Subcutaneous abdominal adipose tissue (tissue), 5 donors: ENCODE results near the gene DBH.
"Not testable (repeated sequence)": the region's sequence is repeated elsewhere in the genome, so short reads cannot be mapped to it uniquely, and the experiment has no call there.

Source experiments
- H3K27ac ChIP-seq: one replicate; pipeline ENCODE4 v1.7.0; 2013; ENCODE audit warnings: low read depth, mild to moderate bottlenecking, inconsistent platforms, low read length, moderate library complexity
- H3K27me3 ChIP-seq, 5 donors: one replicate each; pipeline ENCODE4 v1.7.0; 2013; ENCODE audit warnings: low read length in 5 of 5, inconsistent platforms in 1 of 5; ENCODE audit not compliant: control insufficient read depth in 5 of 5, insufficient read depth in 4 of 5
- H3K36me3 ChIP-seq, 5 donors: one replicate each; pipeline ENCODE4 v1.7.0; 2013; ENCODE audit warnings: low read length in 5 of 5; ENCODE audit not compliant: control insufficient read depth in 5 of 5, insufficient read depth in 5 of 5
- H3K4me1 ChIP-seq, 5 donors: one replicate each; pipeline ENCODE4 v1.7.0; 2013; ENCODE audit warnings: low read length in 5 of 5, mild to moderate bottlenecking in 3 of 5, moderate library complexity in 1 of 5; ENCODE audit not compliant: control insufficient read depth in 5 of 5, insufficient read depth in 5 of 5
- H3K4me3 ChIP-seq, 5 donors: one replicate each; pipeline ENCODE4 v1.7.0; 2013; ENCODE audit warnings: low read length in 5 of 5, low read depth in 1 of 5
- H3K9ac ChIP-seq, 5 donors: one replicate each; pipeline ENCODE4 v1.7.0; 2013; ENCODE audit warnings: low read length in 5 of 5, mild to moderate bottlenecking in 4 of 5, moderate library complexity in 3 of 5
- H3K9me3 ChIP-seq, 5 donors: one replicate each; pipeline ENCODE4 v1.7.0; 2013; ENCODE audit warnings: low read length in 5 of 5; ENCODE audit not compliant: control insufficient read depth in 5 of 5
- donor health status: healthy.
- donor health status: healthy.
- donor health status: healthy.
- donor health status: healthy.
- donor health status: healthy.

DBH gene

GRCh38 chr9:133616643-133617405, 19.3 kb upstream of the DBH start:
- Histone ChIP-seq H3K9me3 (no peaks in the 10 kb centered on the region), H3K4me1 (no peaks in the 10 kb centered on the region), H3K4me3 (no peak overlapping the region), H3K36me3 (no peaks in the 10 kb centered on the region), H3K27me3 (peaks cover 17 to 53% (median 44%) of the 10 kb centered on the region in 5 donors), H3K27ac (no peak overlapping the region), H3K9ac (no peak overlapping the region)

- Histone ChIP-seq H3K4me1 (no peaks in the 10 kb centered on the region), H3K27me3 (peaks cover 24 to 52% (median 47%) of the 10 kb centered on the region in 5 donors), H3K9ac (no peak overlapping the region), H3K36me3 (no peaks in the 10 kb centered on the region), H3K4me3 (no peak overlapping the region), H3K9me3 (no peaks in the 10 kb centered on the region), H3K27ac (no peak overlapping the region)
These were observed 17.4 kb upstream of the DBH start for GRCh38 chr9:133618726-133619125.

GRCh38 chr9:133619791-133620190, 16.4 kb upstream of the DBH start:
- H3K27ac ChIP-seq = no peak overlapping the region
- H3K4me3 ChIP-seq = no peak overlapping the region
- no peaks in the 10 kb centered on the region for H3K4me1 ChIP-seq
- H3K36me3 ChIP-seq = no peaks in the 10 kb centered on the region
- H3K27me3 ChIP-seq = peaks cover 24 to 45% (median 41%) of the 10 kb centered on the region in 5 donors
- H3K9me3 ChIP-seq = no peaks in the 10 kb centered on the region
- no peak overlapping the region for H3K9ac ChIP-seq

GRCh38 chr9:133621725-133622267, 14.4 kb upstream of the DBH start:
- Histone ChIP-seq H3K9ac (no peak overlapping the region), H3K4me3 (no peak overlapping the region), H3K36me3 (no peaks in the 10 kb centered on the region), H3K27me3 (peaks cover 15 to 27% (median 26%) of the 10 kb centered on the region in 5 donors), H3K9me3 (peaks cover 0 to 17% (median 12%) of the 10 kb centered on the region in 5 donors), H3K27ac (no peak overlapping the region), H3K4me1 (no peaks in the 10 kb centered on the region)

- no peaks in the 10 kb centered on the region for H3K36me3 ChIP-seq
These were observed 13.6 kb upstream of the DBH start for GRCh38 chr9:133622555-133622954.

GRCh38 chr9:133626008-133626407, 10.2 kb upstream of the DBH start:
- not testable (repeated sequence) for H3K4me3 ChIP-seq, H3K9ac ChIP-seq, H3K36me3 ChIP-seq, H3K27ac ChIP-seq, H3K4me1 ChIP-seq
- Histone ChIP-seq H3K9me3 (peaks cover 0 to 21% (median 16%) of the 10 kb centered on the region in 5 donors), H3K27me3 (peaks cover 7 to 24% (median 21%) of the 10 kb centered on the region in 5 donors)

More at GRCh38 chr9:133622555-133622954, 13.6 kb upstream of the DBH start:
- Histone ChIP-seq H3K27me3 (peaks cover 8 to 25% (median 19%) of the 10 kb centered on the region in 5 donors), H3K9ac (no peak overlapping the region), H3K4me1 (no peaks in the 10 kb centered on the region), H3K4me3 (no peak overlapping the region), H3K9me3 (peaks cover 0 to 21% (median 16%) of the 10 kb centered on the region in 5 donors), H3K27ac (no peak overlapping the region)

- Histone ChIP-seq H3K27me3 (peaks cover 2 to 20% (median 17%) of the 10 kb centered on the region in 5 donors), H3K36me3 (no peaks in the 10 kb centered on the region), H3K4me3 (no peak overlapping the region), H3K9me3 (peaks cover 0 to 21% (median 16%) of the 10 kb centered on the region in 5 donors), H3K27ac (no peak overlapping the region), H3K9ac (no peak overlapping the region), H3K4me1 (no peaks in the 10 kb centered on the region)
These were observed 8.8 kb upstream of the DBH start for GRCh38 chr9:133627341-133627740.

GRCh38 chr9:133628766-133629165, 7.4 kb upstream of the DBH start:
- no peaks in the 10 kb centered on the region for H3K36me3 ChIP-seq
- H3K4me3 ChIP-seq = no peak overlapping the region
- no peak overlapping the region for H3K9ac ChIP-seq
- peaks cover 0 to 21% (median 16%) of the 10 kb centered on the region in 5 donors for H3K9me3 ChIP-seq
- no peak overlapping the region for H3K27ac ChIP-seq
- peaks cover 0 to 19% (median 14%) of the 10 kb centered on the region in 5 donors for H3K27me3 ChIP-seq
- H3K4me1 ChIP-seq = no peaks in the 10 kb centered on the region

- Histone ChIP-seq H3K9me3 (peaks cover 0 to 21% (median 16%) of the 10 kb centered on the region in 5 donors), H3K4me1 (no peaks in the 10 kb centered on the region), H3K4me3 (no peak overlapping the region), H3K36me3 (no peaks in the 10 kb centered on the region), H3K9ac (no peak overlapping the region), H3K27me3 (peaks cover 4 to 23% (median 15%) of the 10 kb centered on the region in 5 donors), H3K27ac (no peak overlapping the region)
These were observed 6.7 kb upstream of the DBH start for GRCh38 chr9:133629221-133630110.
